Smooth muscle cell (in vitro differentiated cells): ENCODE measurements around the gene USH2A. TPM values are rescaled to one million over a fixed set of nuclear protein-coding genes. Genes with fewer than 3 reads are reported as not detected.
A peak's percentile ranks its signal among the peaks of the same experiment; 100 is the strongest.

Experiments used
- DNase-seq: peaks from one replicate; lab custom pipeline; 2025; ENCODE audit not compliant: unreplicated experiment; lab: John Stamatoyannopoulos, UW
- H2AFZ ChIP-seq: fragments of 200-600 bp; sonication (generic); 2 replicates; pipeline ENCODE4 v1.6.0; 2016; ENCODE audit warnings: antibody characterized with exemption, low read depth, mild to moderate bottlenecking
- H3F3A ChIP-seq: fragments of 200-600 bp; sonication (generic); 2 replicates; pipeline ENCODE4 v1.6.0; 2017; ENCODE audit warnings: antibody characterized with exemption, low read depth
- H3K27ac ChIP-seq: fragments of 200-600 bp; sonication (generic); 2 replicates; pipeline ENCODE4 v1.5.1; 2016; ENCODE audit warnings: low read depth, mild to moderate bottlenecking
- H3K27me3 ChIP-seq: fragments of 200-600 bp; sonication (generic); 2 replicates; pipeline ENCODE4 v1.6.1; 2016; ENCODE audit warnings: low read depth, mild to moderate bottlenecking
- H3K36me3 ChIP-seq: fragments of 200-600 bp; sonication (generic); 2 replicates; pipeline ENCODE4 v1.5.1; 2016; ENCODE audit warnings: low read depth
- H3K4me1 ChIP-seq: fragments of 200-600 bp; sonication (generic); 2 replicates; pipeline ENCODE4 v1.5.1; 2016; ENCODE audit warnings: low read depth
- H3K4me2 ChIP-seq: fragments of 200-600 bp; sonication (generic); 2 replicates; pipeline ENCODE4 v1.6.0; 2016; ENCODE audit warnings: mild to moderate bottlenecking
- H3K4me3 ChIP-seq: fragments of 200-600 bp; sonication (generic); 2 replicates; pipeline ENCODE4 v1.5.1; 2016; ENCODE audit warnings: mild to moderate bottlenecking
- H3K79me2 ChIP-seq: fragments of 200-600 bp; sonication (generic); 2 replicates; pipeline ENCODE4 v1.6.0; 2016; ENCODE audit warnings: low read depth, mild to moderate bottlenecking
- H3K9ac ChIP-seq: fragments of 200-600 bp; sonication (generic); 2 replicates; pipeline ENCODE4 v1.6.0; 2016; ENCODE audit warnings: low read depth
- H3K9me3 ChIP-seq: fragments of 200-600 bp; sonication (generic); replicated peaks from 2 replicates; pipeline ENCODE4 v1.5.1; 2016; ENCODE audit warnings: low read depth
- H4K20me1 ChIP-seq: fragments of 200-600 bp; sonication (generic); 2 replicates; pipeline ENCODE4 v1.6.0; 2016; ENCODE audit warnings: low read depth
- WGBS: methylation state at CpG from one replicate; pipeline ENCODE4 v1.1.7; 2016; ENCODE audit warnings: low lambda C conversion rate; 5-methylcytosine and 5-hydroxymethylcytosine counted together
- polyA plus RNA-seq: library from polyadenylated mRNA; unstranded; fragments of >200 nt; fragmentation: Nextera tagmentation; extraction: Ambion mirVana; gene quantifications from 2 replicates; pipeline ENCODE4 v1.2.1, GENCODE V29; 2016
- total RNA-seq: library from RNA; depleted of rRNA; stranded (reverse); fragments of >200 nt; gene quantifications from 2 replicates; pipeline ENCODE4 v1.2.3, GENCODE V29; 2014
- TF ChIP-seq, protein P1 (sequence below): fragments of 200-600 bp; sonication (generic); IDR thresholded peaks from 2 replicates; pipeline ENCODE4 v1.5.1; 2017; ENCODE audit warnings: borderline replicate concordance, mild to moderate bottlenecking, antibody characterized with exemption; ENCODE audit not compliant: insufficient read depth, poor library complexity, severe bottlenecking

Gene USH2A
- total and polyA plus RNA-seq, 2 experiments from 2014 or later = under 0.01 TPM; not detected in 1

- no peaks in the 10 kb centered on the region for H3K79me2 ChIP-seq
- H3K4me2 ChIP-seq = peak overlapping the region; percentile 3
- 54% methylated on average over 3 of the region's 3 CpGs for WGBS
- H4K20me1 ChIP-seq = no peaks in the 10 kb centered on the region
- H3K4me1 ChIP-seq = no peaks in the 10 kb centered on the region
- H2AFZ ChIP-seq = no peak overlapping the region
- TF ChIP-seq, protein P1, sequence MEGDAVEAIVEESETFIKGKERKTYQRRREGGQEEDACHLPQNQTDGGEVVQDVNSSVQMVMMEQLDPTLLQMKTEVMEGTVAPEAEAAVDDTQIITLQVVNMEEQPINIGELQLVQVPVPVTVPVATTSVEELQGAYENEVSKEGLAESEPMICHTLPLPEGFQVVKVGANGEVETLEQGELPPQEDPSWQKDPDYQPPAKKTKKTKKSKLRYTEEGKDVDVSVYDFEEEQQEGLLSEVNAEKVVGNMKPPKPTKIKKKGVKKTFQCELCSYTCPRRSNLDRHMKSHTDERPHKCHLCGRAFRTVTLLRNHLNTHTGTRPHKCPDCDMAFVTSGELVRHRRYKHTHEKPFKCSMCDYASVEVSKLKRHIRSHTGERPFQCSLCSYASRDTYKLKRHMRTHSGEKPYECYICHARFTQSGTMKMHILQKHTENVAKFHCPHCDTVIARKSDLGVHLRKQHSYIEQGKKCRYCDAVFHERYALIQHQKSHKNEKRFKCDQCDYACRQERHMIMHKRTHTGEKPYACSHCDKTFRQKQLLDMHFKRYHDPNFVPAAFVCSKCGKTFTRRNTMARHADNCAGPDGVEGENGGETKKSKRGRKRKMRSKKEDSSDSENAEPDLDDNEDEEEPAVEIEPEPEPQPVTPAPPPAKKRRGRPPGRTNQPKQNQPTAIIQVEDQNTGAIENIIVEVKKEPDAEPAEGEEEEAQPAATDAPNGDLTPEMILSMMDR = no peak
- H3K27ac ChIP-seq = peak overlapping the region; percentile 10
- no peak overlapping the region for H3K4me3 ChIP-seq
- no peaks in the 10 kb centered on the region for H3K27me3 ChIP-seq
- no peak overlapping the region for H3K9ac ChIP-seq
- no peaks in the 10 kb centered on the region for H3K9me3 ChIP-seq
- no peaks in the 10 kb centered on the region for H3K36me3 ChIP-seq
- DNase-seq = no peak
- peaks cover 3% of the 10 kb centered on the region for H3F3A ChIP-seq
Measured at GRCh38 chr1:215833941-215834729, 589.1 kb downstream of the USH2A start.

DNA sequence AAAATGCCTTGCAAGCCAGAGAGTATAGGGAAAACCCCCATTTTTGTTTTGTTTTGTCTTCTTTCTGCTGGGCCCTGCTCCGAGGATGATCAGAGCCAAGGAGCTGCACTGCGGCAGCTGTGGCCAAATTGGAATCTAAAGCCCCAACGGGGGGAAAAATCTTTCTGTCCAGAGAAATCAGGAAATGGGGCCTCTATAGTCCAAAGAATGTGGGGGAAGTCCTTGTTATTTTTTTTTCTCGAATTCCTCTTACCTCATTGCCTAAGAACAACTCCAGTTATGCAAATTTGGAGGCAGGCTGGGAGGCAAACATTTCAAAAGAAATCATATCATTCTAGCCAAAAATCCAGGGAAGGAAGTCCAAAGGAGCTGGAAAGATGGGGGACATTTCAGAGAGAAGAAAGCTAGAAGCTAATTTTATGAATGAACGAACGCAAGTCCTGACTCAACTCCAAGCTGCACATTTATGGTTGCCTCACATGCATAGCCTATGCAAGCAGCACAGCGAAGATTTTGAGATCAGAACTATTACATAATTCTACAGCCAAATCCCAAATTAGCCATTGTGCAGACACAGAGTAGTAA, 592.9 kb downstream of the USH2A start:
- no peak overlapping the region for H3K4me3 ChIP-seq
- peaks cover 3% of the 10 kb centered on the region for H3F3A ChIP-seq
- H4K20me1 ChIP-seq = no peaks in the 10 kb centered on the region
- no peak overlapping the region for H2AFZ ChIP-seq
- no peaks in the 10 kb centered on the region for H3K79me2 ChIP-seq
- no peaks in the 10 kb centered on the region for H3K36me3 ChIP-seq
- 88% methylated on average over 7 of the region's 7 CpGs for WGBS
- no peak overlapping the region for H3K9ac ChIP-seq
- no peak overlapping the region for H3K4me2 ChIP-seq
- H3K9me3 ChIP-seq = no peaks in the 10 kb centered on the region
- H3K4me1 ChIP-seq = no peaks in the 10 kb centered on the region
- DNase-seq = no peak
- TF ChIP-seq, protein P1 = no peak
- H3K27ac ChIP-seq = no peak overlapping the region
- no peaks in the 10 kb centered on the region for H3K27me3 ChIP-seq

DNA sequence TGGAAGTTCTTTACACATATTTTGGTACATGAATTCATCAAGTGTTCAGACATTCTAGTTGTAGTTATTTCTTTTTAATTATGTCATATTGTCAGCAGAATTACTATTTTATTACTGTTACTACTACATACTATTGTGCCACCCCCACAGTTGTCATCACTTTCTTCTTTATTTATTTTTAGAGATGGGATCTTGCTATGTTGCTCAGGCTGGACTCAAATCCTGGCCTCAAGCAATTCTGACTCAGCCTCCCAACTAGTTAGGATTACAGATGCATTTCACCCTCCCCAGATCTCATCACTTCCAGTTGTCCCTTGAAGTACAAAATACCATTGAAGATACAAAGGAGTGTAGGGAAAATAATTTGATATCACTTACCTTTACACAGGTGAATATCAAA, 598.2 kb downstream of the USH2A start:
- DNase-seq = no peak
- H3K27me3 ChIP-seq = no peaks in the 10 kb centered on the region

More for the DNA sequence above, 598.2 kb downstream of the USH2A start:
- H3K9ac ChIP-seq = no peak overlapping the region
- H3K4me3 ChIP-seq = no peak overlapping the region
- H3K79me2 ChIP-seq = no peaks in the 10 kb centered on the region
- no peak overlapping the region for H2AFZ ChIP-seq
- TF ChIP-seq, protein P1 = no peak
- no peaks in the 10 kb centered on the region for H3F3A ChIP-seq
- no peaks in the 10 kb centered on the region for H4K20me1 ChIP-seq
- no peak overlapping the region for H3K27ac ChIP-seq
- H3K9me3 ChIP-seq = no peaks in the 10 kb centered on the region
- no peaks in the 10 kb centered on the region for H3K4me1 ChIP-seq
- H3K36me3 ChIP-seq = no peaks in the 10 kb centered on the region
- no peak overlapping the region for H3K4me2 ChIP-seq
